ENCODE data around the gene PCGF3. TPM values are rescaled to one million over a fixed set of nuclear protein-coding genes. Genes with fewer than 3 reads are reported as not detected.

PCGF3 gene
- total RNA-seq, 2 donors from 2014 or later: 59.0 to 135 TPM

- no peaks in the 10 kb centered on the region for H3K4me1 ChIP-seq (replicated peaks)
- intact Hi-C loops (cut with DNase I): no loop called here
- H3K4me3 ChIP-seq: no peak overlapping the region
- TF ChIP-seq POLR2A (IDR thresholded peaks at IDR 0.05) (no peak), POLR2AphosphoS5 (IDR thresholded peaks at IDR 0.05) (no peak)
- TF ChIP-seq, protein P1, sequence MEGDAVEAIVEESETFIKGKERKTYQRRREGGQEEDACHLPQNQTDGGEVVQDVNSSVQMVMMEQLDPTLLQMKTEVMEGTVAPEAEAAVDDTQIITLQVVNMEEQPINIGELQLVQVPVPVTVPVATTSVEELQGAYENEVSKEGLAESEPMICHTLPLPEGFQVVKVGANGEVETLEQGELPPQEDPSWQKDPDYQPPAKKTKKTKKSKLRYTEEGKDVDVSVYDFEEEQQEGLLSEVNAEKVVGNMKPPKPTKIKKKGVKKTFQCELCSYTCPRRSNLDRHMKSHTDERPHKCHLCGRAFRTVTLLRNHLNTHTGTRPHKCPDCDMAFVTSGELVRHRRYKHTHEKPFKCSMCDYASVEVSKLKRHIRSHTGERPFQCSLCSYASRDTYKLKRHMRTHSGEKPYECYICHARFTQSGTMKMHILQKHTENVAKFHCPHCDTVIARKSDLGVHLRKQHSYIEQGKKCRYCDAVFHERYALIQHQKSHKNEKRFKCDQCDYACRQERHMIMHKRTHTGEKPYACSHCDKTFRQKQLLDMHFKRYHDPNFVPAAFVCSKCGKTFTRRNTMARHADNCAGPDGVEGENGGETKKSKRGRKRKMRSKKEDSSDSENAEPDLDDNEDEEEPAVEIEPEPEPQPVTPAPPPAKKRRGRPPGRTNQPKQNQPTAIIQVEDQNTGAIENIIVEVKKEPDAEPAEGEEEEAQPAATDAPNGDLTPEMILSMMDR (IDR thresholded peaks at IDR 0.05): no peak
- WGBS: 86% methylated on average over 21 of the region's 21 CpGs
- no peaks in the 10 kb centered on the region for H3K27me3 ChIP-seq (replicated peaks; ENCODE audit: insufficient read depth)
- H3K27ac ChIP-seq: no peak overlapping the region
- no peak for DNase-seq (ENCODE audit: low spot score)
- H3K36me3 ChIP-seq: peaks cover 0 to 6% of the 10 kb centered on the region in 2 donors
- no peaks in the 10 kb centered on the region for H3K9me3 ChIP-seq
Measured at GRCh38 chr4:742096-742741, 36.6 kb downstream of the PCGF3 start.

DNA sequence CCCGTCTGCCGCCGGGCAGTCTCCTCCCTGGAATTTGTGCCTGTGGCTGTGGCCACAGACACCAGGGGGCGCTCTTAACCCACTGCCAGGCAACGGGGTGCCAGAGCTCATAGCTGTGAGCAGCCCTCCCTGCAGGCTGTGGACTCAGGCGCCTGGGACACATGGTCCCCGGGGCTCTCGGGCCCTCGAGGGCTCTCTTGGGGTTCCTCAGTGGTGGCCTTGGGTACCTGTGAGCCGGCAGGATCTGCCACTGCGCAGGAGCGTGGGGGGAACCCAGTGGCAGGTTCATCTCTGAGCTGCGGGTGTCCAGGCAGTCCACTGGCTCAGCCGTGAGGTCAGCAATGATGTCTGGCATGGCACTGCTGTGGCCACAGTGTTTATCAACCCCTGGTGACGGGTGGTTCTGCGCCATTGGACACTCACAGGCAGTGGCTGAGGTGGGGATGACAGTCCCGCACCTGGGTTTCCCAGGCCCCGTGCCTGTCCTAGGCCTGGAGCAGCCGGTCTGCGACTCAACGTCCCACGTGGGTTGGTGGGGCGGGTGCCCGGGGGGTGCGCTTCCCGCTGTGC is 37.2 kb downstream of the PCGF3 start:
- no peaks in the 10 kb centered on the region for H3K27me3 ChIP-seq (replicated peaks; ENCODE audit: insufficient read depth)
- intact Hi-C loops (cut with DNase I): no loop called here
- WGBS: 70% methylated on average over 26 of the region's 26 CpGs
- TF ChIP-seq, protein P1 (IDR thresholded peaks at IDR 0.05): peak; percentile 73 to 82 (median 77)
- peak; percentile 7 for TF ChIP-seq POLR2AphosphoS5 (IDR thresholded peaks at IDR 0.05)
- TF ChIP-seq POLR2A (IDR thresholded peaks at IDR 0.05): no peak
- no peaks in the 10 kb centered on the region for H3K4me1 ChIP-seq (replicated peaks)
- peak; percentile 46 for DNase-seq (ENCODE audit: low spot score)
- no peaks in the 10 kb centered on the region for H3K9me3 ChIP-seq
- H3K4me3 ChIP-seq: no peak overlapping the region
- peaks cover 0 to 4% of the 10 kb centered on the region in 2 donors for H3K36me3 ChIP-seq
- H3K27ac ChIP-seq: no peak overlapping the region

DNA sequence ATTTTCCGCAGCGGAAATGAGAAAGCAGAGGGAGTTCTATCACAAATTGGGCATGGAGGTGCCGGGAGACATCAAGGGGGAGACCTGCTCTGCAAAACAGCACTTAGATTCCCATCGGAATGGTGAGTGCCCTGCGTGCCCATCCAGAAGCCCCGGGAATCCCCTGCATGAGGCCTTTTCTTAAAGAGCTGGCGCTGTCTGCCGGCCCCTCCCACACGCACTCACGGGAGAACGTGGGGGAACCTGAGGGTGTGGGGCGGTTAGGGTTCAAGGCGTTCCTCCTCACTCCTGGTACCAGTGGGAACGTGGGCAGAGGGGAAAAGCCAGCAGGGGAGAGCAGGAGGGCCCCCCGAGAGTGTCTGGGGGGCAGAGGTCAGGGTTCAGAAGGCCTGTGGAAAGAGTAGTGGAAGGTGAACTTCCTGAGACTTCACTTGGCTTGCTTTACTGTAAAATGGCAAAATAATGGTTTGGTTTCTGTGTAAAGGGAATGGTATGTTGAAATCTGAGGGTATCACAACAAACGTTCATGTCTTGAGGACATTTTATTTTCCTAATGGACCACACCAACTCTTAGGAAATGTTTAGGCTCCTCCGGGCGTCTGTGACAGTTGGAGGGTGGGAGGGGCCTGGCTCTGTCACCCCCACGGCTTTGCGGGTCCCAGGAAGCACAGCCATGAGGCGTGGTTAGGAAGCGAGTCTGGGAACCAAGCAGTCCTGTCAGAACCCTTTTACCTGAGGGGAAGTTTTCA is 38.0 kb downstream of the PCGF3 start:
- Histone ChIP-seq H3K27ac (no peak overlapping the region), H3K9me3 (no peaks in the 10 kb centered on the region), H3K4me1 (replicated peaks) (no peaks in the 10 kb centered on the region), H3K36me3 (no peaks in the 10 kb centered on the region), H3K4me3 (no peak overlapping the region), H3K27me3 (replicated peaks; ENCODE audit: insufficient read depth) (no peaks in the 10 kb centered on the region)
- no peak for DNase-seq (ENCODE audit: low spot score)
- TF ChIP-seq POLR2AphosphoS5 (IDR thresholded peaks at IDR 0.05) (no peak), POLR2A (IDR thresholded peaks at IDR 0.05) (no peak)
- TF ChIP-seq, protein P1 (IDR thresholded peaks at IDR 0.05): no peak
- intact Hi-C loops (cut with DNase I): no loop called here
- 76% methylated on average over 22 of the region's 22 CpGs for WGBS

DNA sequence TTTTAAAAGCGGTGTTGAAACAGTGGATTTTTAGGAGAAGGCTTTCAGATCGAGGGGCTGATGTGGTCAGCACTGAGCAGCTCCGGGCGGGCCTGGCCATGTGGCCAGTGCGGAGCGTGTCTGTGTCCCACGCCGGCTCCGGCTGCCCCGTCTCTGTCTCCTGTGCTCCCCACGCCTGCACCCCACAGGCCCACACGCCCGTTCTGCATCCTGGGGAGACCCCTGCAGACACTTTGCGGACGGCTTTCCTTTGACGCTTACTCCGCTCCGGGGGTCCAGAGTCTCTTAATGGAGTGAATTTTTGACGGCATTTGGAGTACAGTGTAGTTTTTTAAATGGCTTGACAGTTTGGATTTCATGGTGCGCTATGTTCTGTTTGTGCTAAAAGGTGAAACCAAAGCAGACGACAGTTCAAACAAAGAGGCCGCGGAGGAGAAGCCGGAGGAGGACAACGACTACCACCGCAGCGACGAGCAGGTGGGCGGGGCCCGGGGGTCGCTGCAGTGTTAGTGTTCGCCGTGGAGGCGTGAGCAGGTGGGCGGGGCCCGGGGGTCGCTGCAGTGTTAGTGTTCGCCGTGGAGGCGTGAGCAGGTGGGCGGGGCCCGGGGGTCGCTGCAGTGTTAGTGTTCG is 38.7 kb downstream of the PCGF3 start:
- H3K4me1 ChIP-seq (replicated peaks): no peaks in the 10 kb centered on the region
- H3K36me3 ChIP-seq: no peaks in the 10 kb centered on the region
- H3K27ac ChIP-seq: no peak overlapping the region
- intact Hi-C loops (cut with DNase I): no loop called here
- H3K27me3 ChIP-seq (replicated peaks; ENCODE audit: insufficient read depth): no peaks in the 10 kb centered on the region
- H3K9me3 ChIP-seq: no peaks in the 10 kb centered on the region
- no peak for DNase-seq (ENCODE audit: low spot score)
- no peak for TF ChIP-seq POLR2A (IDR thresholded peaks at IDR 0.05)
- TF ChIP-seq, protein P1 (IDR thresholded peaks at IDR 0.05): no peak
- TF ChIP-seq POLR2AphosphoS5 (IDR thresholded peaks at IDR 0.05): no peak
- no peak overlapping the region for H3K4me3 ChIP-seq
- WGBS: 87% methylated on average over 36 of the region's 44 CpGs

Data from prostate gland (tissue), 2 donors.